HG02642 (cell line): ENCODE measurements around the gene CCDC85B.
"Not testable (repeated sequence)": the region's sequence is repeated elsewhere in the genome, so short reads cannot be mapped to it uniquely, and the experiment has no call there.

ENCODE experiments used
- ATAC-seq: cut with Tn5 transposase; IDR thresholded peaks from one replicate; pipeline ENCODE4 v1.9.1; 2021; ENCODE audit warnings: mild to moderate bottlenecking; ENCODE audit not compliant: unreplicated experiment, poor library complexity

CCDC85B gene

DNA sequence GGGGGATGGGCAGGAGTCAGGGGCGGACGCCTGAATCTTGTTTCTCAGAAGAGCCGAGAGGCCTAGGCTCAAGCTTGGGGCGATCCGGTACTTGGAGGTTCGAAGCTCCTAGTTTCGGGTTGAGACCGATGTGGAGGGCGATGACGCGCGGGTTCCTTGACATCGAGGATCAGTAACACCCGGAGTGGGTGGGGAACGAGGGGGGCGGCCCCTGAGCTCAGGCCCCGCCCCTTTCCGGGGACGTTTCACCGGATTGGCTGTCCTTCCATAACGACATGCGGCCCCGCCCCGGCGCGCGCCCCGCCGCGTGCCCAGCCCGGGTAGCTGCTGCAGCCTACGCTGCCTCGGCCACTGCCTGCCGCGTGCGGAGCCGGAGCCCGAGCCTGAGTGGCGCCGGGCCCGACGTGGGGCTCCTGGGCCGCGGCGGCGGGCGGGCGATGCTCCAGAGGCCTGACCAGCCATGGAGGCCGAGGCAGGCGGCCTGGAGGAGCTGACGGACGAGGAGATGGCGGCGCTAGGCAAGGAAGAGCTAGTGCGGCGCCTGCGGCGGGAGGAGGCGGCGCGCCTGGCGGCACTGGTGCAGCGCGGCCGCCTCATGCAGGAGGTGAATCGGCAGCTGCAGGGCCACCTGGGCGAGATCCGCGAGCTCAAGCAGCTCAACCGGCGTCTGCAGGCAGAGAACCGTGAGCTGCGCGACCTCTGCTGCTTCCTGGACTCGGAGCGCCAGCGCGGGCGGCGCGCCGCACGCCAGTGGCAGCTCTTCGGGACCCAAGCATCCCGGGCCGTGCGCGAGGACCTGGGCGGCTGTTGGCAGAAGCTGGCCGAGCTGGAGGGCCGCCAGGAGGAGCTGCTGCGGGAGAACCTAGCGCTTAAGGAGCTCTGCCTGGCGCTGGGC, at the start of gene CCDC85B:
CCDC85B (plus strand) TSS at position 350 of the 895 bp plus-strand sequence; CDS start at position 461, 111 bp downstream.
- ATAC-seq, result peak; percentile 62

DNA sequence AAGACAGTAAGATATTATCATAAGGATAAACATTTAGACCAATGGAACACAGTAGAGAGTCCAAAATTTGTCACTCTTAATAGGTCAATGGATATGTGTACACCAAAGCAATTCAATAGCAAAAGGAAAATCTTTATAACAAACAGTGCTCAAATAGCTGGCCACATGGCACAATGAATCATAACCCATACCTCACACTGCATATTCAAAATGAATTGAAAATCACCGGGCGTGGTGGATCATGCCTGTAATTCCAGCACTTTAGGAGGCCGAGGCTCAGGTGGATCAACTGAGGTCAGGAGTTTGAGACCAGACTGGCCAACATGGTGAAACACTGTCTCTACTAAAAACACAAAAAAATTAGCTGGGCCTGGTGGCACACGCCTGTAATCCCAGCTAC, 48.3 kb upstream of the CCDC85B start:
- ATAC-seq, result no peak

- ATAC-seq, result no peak
These were observed 46.7 kb upstream of the CCDC85B start for GRCh38 chr11:65843811-65844210.

DNA sequence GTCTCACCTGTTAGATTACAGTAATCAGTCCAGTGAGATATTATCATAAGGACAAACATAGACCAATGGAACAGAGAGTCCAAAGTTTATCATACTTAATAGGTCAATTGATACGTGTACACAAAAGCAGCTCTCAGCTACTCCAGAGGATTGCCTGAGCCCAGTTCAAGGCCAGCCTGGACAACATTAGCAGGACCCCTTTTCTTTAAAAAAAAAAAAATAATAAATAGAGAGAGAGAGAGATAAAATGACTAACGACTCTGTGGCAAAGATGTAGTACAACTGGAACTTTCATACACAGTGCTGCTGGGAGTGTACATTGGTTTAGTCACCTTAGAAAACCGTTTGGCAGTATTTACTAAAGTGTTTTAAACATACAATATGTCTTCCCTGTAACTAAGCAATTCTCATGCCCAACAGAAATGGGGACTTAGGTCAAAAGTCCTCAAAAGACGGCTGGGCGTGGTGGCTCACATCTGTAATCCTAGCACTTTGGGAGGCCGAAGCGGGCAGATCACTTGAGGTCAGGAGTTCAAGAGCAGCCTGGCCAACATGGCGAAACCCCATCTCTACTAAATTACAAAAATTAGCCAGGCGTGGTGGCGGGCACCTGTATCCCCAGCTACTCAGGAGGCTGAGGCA, 46.1 kb upstream of the CCDC85B start:
- no peak for ATAC-seq

- ATAC-seq, result no peak
These were observed 42.7 kb upstream of the CCDC85B start for GRCh38 chr11:65847746-65848145.

DNA sequence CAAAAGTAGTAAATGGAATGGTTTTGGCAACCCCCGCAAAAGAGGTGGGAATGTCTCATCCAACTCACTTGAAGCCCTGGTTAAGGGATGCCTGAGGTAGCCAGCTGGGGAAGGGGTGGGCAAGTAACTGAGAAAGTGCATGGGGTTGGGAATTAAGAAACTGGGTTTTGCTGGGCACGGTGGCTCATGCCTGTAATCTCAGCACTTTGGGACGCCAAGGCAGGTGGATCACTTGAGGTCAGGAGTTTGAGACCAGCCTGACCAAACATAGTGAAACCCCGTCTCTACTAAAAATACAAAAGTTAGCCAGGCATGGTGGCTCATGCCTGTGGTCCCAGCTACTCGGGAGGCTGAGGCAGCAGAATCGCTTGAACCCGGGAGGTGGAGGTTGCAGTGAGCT, 41.8 kb upstream of the CCDC85B start:
- not testable (repeated sequence) for ATAC-seq

- no peak for ATAC-seq
These were observed 41.1 kb upstream of the CCDC85B start for GRCh38 chr11:65849366-65849765.

DNA sequence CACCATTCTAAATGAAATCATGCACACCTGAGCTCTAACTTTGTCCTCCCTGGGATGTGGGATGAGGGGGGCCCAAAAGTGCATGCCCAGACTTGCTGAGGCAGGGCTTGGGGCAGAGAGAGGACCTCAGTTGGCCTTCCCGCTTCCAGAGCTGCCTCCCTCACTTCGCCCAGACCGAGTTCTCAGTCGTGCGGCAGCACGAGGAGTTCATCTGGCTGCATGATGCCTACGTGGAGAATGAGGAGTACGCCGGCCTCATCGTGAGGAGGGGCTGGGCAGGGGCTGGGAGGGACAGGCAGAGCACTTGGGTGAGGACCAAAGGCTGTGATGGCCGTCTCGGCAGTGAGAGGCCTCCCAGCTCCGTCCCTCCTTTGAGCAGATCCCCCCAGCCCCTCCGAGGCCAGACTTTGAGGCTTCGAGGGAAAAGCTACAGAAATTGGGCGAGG, 40.7 kb upstream of the CCDC85B start:
- ATAC-seq, result no peak

GRCh38 chr11:65850217-65851082, 40.0 kb upstream of the CCDC85B start:
- ATAC-seq, result no peak

DNA sequence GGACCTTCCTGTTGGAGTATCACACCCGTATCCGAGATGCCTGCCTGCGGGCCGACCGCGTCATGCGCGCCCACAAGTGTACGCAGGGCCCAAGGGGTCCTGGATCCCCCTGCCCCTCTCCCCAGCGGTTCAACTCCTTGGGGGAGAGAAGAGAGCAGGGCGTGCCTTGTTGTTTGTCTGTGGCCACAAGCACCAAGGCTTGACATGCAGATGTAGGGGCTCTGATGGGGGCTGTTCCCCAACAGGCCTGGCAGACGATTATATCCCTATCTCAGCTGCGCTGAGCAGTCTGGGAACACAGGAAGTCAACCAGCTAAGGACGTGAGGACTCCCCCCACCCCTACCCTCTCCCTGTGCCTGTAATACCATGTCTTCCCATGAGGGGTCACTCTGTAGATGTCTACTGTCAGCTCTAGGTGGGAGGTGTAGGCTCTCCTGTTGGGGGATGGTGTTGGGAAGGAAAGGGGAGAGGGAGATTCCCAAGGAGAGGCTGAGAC, 39.3 kb upstream of the CCDC85B start:
- no peak for ATAC-seq

- ATAC-seq, result no peak
These were observed 38.5 kb upstream of the CCDC85B start for GRCh38 chr11:65851811-65852507.

DNA sequence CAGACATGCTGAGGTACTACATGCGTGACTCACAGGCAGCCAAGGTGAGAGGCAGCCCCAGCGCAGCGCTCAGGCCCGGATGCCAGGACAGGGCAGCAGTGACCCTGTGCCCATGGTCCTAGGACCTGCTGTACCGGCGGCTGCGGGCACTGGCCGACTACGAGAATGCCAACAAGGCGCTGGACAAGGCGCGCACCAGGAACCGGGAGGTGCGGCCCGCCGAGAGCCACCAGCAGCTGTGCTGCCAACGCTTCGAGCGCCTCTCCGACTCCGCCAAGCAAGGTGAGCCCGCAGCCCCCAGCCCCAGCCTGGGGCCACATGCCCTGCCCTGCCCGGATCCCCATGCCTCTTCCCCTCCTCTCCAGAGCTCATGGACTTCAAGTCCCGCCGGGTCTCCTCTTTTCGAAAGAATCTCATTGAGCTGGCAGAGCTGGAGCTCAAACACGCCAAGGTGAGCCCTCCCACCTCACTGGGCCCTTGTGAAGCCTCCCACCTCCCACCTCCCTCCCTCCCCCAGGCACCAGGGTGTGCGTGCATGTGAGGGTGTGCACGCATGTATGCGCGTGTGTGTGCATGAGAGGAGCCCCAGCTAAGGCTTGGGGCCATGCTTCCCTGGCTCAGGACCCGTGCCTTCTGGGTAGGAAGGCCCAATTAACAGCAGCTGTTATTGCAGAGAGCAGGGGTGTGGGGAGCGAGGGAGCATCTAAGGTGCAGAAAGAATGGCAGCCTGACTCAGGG, 37.8 kb upstream of the CCDC85B start:
- ATAC-seq, result no peak

DNA sequence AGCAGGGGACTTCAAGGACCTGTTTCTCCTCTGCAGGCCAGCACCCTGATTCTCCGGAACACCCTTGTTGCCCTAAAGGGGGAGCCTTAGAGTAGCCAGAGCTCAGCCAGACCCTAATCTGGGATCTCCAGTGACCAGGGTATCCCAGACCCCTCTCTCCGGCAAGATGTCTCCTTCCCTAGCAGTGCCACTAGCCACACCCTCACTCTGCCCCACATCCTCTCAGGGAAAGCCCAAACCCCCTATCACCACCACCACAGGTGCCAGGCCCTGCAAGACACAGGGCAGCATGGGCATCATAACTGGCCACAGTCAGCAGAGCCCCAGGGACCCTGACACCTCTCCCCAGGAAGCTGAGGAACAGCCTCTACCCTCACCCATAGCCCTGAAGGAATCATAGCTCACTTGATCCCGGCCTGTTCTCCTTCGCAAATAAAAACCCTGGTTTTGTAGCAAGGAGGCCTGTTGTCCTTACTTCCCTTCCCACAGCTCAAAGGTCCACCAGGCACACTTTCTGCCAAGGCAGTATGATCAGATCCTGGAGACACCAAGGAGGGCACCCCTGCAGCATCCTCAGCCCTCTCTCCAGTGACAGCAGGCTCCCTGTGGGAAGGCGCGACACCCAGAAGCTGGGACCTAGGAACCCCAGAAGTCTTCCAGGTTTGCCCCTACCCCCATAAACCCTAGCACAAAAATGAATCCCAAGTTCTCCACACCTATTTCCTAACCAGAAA, 37.1 kb upstream of the CCDC85B start:
- ATAC-seq, result no peak

- no peak for ATAC-seq
These were observed 36.3 kb upstream of the CCDC85B start for GRCh38 chr11:65854161-65854592.

- no peak for ATAC-seq
These were observed 35.3 kb upstream of the CCDC85B start for GRCh38 chr11:65854852-65855837.

GRCh38 chr11:65855927-65856363, 34.5 kb upstream of the CCDC85B start:
- ATAC-seq, result no peak
